ENCODE data around the gene RALGPS2.

RALGPS2 gene

GRCh38 chr1:178969226-178969987 lies 244.4 kb downstream of the RALGPS2 start:
- Histone ChIP-seq H4K20me1 (ENCODE audit: insufficient read depth, low read length) (no peaks in the 10 kb centered on the region), H3K27ac (ENCODE audit: low read length) (no peak overlapping the region)

GRCh38 chr1:178970184-178970583 lies 245.1 kb downstream of the RALGPS2 start:
- peaks cover 4% of the 10 kb centered on the region for H3K4me1 ChIP-seq (ENCODE audit: low read length)

More at GRCh38 chr1:178969226-178969987, 244.4 kb downstream of the RALGPS2 start:
- Histone ChIP-seq H3K27me3 (ENCODE audit: low read depth, low read length) (no peaks in the 10 kb centered on the region), H3K36me3 (replicated peaks; ENCODE audit: low read depth, low read length) (no peaks in the 10 kb centered on the region), H3K79me2 (ENCODE audit: low read length) (no peaks in the 10 kb centered on the region), H2AFZ (ENCODE audit: low read depth, low read length) (no peak overlapping the region), H3K4me2 (ENCODE audit: low read length) (no peak overlapping the region), H3K4me1 (ENCODE audit: low read length) (no peaks in the 10 kb centered on the region), H3K4me3 (ENCODE audit: low read length) (no peak overlapping the region), H3K9me3 (ENCODE audit: insufficient read depth, low read length) (no peaks in the 10 kb centered on the region), H3K9ac (ENCODE audit: low read length) (no peak overlapping the region)
- TF ChIP-seq EZH2phosphoT487 (IDR thresholded peaks at IDR 0.05; ENCODE audit: low read depth) (no peak), CTCF (IDR thresholded peaks at IDR 0.05; ENCODE audit: low read depth, low read length) (no peak)

More at GRCh38 chr1:178970184-178970583, 245.1 kb downstream of the RALGPS2 start:
- H2AFZ ChIP-seq (ENCODE audit: low read depth, low read length), result no peak overlapping the region
- no peak overlapping the region for H3K4me2 ChIP-seq (ENCODE audit: low read length)
- TF ChIP-seq CTCF (IDR thresholded peaks at IDR 0.05; ENCODE audit: low read depth, low read length), result no peak
- TF ChIP-seq EZH2phosphoT487 (IDR thresholded peaks at IDR 0.05; ENCODE audit: low read depth), result no peak
- H3K79me2 ChIP-seq (ENCODE audit: low read length), result no peaks in the 10 kb centered on the region
- H3K27ac ChIP-seq (ENCODE audit: low read length), result no peak overlapping the region
- H3K4me3 ChIP-seq (ENCODE audit: low read length), result no peak overlapping the region
- no peaks in the 10 kb centered on the region for H3K27me3 ChIP-seq (ENCODE audit: low read depth, low read length)
- H4K20me1 ChIP-seq (ENCODE audit: insufficient read depth, low read length), result no peaks in the 10 kb centered on the region
- H3K36me3 ChIP-seq (replicated peaks; ENCODE audit: low read depth, low read length), result no peaks in the 10 kb centered on the region
- H3K9me3 ChIP-seq (ENCODE audit: insufficient read depth, low read length), result no peaks in the 10 kb centered on the region
- H3K9ac ChIP-seq (ENCODE audit: low read length), result no peak overlapping the region

Data from OCI-LY3 (cell line).